Superior temporal gyrus (tissue), 1 donor: Measurements from ENCODE around the gene ALDH1A1.

ENCODE experiments used
- DNase-seq: peaks from one replicate; pipeline ENCODE4 v3.0.0-alpha.2; 2016; ENCODE audit errors: extremely low spot score

ALDH1A1 gene

DNA sequence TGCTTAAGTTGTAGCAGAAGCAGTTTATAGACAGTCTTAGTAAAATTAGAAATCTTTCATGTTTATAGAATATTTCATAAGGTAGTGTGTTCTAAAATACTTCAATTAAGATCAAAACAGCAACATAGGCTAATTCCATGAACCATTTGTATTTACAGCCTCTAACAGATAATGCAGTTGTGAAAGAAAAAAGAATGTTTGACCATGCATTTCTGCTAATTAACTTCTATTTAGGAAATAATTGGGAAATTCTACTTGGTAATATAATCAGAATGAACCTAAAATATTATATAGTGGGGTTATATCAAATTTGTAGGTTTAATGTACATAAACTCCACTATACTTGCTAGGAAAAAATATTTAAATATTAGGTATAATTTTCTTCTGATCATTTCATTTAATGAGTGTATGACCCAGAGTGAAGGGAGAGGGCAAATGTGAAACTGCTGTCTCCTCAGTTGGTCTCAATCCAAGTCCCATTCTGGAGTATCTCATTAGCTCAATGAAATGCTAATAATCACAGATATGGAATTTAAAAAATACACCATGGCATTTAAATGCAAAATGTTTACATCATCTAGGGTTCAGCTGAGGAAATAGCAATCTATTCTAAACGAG, 34.9 kb downstream of the ALDH1A1 start:
- DNase-seq = no peak

DNA sequence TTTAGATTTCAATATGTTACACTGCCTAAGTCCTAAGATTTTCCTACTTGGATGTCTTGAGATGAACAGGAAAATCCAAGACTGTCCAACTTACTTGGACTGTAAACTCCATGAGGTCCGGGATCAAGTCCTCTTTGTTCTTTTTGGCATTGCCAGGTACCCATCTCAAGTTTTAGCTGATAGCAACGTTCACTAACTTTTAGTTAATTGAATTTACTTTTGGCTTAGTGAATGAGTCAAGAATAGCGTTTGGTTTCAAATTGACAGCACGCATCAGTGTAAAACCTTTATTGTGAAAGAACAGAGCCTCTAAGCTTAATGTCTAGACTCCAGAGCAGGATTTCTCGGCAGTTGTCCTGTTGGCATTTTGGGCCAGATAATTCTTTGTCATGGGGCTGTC, 37.2 kb downstream of the ALDH1A1 start:
- DNase-seq = no peak

DNA sequence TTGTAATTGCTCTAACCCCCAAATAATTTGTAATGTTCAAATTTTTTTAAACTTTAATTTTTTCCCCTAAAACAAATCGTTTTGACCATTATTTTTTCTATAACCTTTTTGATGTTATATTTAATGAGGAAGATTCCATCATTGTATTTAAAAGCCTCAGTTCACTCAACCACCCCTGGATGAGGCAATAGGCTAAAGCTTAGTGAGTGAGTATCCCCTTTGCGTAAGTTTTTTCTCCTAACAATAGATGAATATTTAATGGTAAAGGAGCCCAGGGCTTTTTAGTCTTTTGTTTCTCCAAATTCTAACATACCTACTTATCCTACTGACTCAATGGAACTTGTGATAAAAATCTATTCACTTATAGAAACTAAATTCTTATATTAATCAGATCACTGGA, 38.1 kb downstream of the ALDH1A1 start:
- no peak for DNase-seq

DNA sequence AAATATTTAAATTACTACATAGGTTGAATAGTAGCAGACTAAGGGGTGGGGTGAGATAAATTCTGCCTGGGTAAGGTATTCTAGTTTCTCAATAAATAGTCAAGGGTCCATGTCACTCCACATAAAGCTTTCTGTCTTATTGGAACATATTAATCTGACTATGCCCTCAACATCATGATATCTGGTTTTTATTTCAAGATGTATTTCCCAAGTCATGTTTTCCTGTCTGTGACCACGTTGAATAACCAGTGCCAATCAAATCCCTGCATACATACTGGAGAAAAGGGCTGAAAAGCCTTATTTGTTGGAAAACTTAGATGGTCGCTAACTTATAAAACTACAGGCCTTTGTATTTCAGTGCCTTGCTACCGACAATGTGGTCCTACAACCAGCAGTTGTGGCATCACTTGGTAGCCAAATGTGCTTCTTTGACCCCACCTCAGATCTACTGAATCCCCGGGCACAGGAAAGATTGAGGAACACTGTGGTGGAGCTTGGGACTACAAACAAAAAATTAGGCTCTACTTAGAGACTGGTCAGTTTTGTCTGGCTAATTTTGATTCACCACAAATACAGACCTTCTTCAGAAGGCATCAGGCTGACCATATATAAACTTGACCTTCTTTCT, 39.4 kb downstream of the ALDH1A1 start:
- no peak for DNase-seq

DNA sequence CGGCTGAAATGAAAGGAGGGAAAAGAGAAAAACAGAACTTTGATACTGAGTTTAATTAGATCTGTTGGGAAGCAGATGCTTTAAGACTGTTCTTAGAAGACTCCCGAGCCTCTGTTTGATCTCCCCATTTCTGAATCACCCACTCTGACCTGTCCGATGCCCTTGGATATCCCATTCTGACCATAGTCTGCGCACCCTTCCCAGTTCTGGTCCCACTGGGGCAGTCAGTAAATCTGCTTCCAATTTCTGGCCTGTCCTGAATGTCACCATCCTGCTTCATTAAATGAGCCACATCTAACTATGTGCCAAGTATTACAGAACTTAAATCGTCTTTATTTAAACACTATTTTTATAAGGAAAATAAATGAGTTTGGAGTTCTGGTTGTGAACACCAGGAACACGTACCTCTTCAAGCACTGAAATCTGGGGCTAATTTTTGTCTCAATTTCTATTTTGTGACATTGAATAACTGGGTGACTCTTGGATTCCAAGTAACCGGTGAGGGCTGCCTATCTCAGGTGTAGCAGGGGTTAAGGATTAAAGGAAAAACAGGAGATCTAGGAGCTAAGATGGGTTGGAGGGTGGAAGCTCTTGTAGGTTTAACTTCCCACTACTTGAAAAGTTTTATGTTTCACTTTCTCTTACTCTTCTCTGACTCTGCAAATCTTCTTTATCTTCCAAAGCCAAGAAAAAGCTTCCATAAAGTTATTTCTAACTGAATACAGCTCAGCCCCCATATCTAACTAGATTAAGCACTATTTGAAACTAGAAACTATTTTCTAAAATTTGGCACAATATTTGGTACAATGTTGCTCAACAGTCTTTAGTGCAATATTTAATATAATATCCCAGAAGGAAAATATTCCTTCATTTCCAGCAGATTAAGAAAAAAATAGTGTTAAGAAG, 40.1 kb downstream of the ALDH1A1 start:
- DNase-seq = no peak

DNA sequence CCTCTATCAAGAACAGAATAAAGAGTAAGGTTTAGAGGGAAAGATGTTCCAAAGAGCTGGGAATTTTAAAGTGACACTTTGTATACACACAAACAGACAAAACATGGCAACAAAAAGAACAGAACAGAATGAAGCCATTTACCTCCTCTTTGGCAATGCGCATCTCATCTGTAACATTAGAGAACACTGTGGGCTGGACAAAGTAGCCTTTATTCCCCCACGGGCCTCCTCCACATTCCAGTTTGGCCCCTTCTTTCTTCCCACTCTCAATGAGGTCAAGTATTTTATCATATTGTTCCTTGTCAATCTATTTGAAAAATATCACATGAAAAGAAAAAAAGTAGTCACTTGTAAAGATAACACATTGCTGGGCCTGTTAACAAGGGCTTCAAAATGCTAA, 41.0 kb downstream of the ALDH1A1 start:
- no peak for DNase-seq

DNA sequence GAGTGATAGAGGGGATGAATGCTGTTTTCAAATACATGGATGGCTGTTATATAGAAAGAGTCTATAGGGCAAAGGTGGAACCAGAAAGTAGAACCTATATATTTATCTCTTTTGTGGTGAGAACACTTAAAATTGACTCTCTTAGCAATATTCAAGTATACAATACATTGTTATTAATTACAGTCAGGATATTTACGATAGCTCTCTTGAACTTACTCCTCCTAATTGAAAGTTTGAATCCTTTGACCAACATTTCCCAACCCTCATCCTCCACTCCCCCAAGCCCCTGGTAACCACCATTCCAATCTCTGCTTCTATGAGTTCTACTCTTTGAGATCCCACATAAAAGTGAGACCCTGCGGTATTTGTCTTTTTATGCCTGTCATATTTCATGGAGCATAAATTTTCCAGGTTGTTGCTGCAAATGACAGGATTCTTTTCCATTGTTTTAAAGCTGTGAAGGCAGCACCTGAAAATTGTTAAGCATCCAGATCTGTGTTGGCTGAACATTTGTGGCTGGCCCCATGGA, 41.5 kb downstream of the ALDH1A1 start:
- DNase-seq = no peak

DNA sequence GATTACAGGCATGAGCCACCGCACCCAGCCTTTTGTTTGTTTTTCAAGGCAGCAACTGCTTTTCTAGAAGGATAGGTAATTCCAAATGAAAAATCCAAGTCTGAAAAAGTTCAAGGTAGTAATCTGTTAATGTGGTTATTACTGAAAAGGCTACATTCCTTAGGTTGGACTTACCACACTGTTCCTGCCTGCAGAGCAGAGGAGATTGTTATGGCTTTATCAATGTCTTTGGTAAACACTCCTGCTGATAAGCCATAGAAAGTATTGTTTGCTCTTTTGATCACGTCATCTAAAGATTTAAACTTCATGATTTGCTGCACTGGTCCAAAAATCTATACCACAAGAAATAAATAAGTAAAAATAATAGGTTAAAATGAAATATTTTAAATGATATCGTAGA, 43.4 kb downstream of the ALDH1A1 start:
- no peak for DNase-seq

DNA sequence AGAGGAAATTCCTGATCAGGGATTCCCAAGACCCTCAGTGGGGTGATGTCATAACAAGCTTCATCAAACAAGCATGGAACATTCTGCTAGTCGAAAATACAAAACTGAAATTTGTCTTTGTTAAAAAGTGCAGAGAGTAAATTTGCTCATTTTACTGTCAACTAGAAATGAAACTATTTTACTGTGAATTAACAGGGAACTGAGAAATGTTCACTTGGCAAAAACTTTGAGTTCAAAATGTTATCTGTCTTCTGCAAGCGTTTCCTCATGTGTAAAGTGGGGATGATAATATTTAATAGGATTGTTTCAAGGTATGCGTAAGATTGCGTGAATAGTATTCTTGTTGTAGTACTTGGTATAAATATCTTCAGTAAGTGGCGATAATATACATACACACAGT, 45.4 kb downstream of the ALDH1A1 start:
- no peak for DNase-seq

DNA sequence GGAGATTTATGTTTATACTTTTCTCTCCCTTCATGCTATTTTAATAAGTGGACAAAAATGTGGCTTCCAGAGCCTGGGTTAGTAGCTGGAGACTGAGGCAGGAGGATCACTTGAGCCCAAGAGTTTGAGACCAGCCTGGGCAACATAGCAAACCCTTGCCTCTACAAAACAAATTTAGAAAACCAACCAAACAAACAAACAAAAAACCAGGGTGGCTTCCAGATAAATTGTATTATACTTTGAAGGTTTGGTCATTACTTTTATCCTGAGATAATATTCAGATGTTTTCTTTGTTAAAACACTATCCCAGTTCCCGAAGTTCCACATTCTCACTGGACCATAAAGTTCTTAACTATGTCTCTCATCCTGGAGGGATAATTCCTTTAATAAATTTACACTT, 46.0 kb downstream of the ALDH1A1 start:
- no peak for DNase-seq

DNA sequence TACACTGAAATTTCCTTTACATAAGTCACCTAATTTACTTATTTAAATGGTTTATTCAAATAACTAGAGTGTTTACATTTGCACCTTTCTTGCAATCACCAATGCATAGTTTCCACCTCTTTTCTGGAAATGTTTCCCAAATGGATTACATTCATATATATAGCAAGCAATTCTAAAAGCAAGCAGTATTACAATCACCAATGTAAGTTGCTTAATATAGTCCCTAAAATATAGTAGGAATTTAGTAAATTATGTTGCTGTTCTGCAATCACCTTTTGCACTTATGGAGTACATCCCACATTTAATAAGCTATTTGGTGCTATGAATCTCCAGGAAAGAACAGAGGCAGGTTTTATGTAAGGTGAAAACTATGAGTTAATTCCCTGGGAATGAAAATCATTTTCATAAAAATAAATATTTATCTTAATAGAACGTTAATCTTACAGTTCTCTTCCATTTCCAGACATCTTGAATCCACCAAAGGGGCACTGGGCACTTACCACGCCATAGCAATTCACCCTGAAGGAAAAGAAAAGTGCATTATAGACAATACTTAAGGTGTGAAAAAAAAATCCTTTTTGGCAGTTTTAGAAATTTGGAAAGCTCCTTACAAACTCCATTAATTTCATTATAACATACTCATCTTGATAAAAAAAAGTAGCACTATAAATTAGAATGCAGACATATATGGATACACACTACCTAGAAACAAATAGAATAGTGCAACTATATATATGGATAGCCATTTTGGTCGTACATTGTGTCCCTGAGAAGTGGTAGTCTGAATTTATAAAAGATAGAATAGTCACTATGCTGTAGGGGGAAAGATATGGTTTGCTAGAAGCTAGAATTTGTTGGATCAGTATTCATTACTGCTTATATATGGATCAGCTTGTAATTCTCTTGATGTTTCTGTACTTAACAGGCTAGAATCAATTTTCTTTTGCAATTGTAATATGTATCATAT, 47.1 kb downstream of the ALDH1A1 start:
- DNase-seq = no peak

DNA sequence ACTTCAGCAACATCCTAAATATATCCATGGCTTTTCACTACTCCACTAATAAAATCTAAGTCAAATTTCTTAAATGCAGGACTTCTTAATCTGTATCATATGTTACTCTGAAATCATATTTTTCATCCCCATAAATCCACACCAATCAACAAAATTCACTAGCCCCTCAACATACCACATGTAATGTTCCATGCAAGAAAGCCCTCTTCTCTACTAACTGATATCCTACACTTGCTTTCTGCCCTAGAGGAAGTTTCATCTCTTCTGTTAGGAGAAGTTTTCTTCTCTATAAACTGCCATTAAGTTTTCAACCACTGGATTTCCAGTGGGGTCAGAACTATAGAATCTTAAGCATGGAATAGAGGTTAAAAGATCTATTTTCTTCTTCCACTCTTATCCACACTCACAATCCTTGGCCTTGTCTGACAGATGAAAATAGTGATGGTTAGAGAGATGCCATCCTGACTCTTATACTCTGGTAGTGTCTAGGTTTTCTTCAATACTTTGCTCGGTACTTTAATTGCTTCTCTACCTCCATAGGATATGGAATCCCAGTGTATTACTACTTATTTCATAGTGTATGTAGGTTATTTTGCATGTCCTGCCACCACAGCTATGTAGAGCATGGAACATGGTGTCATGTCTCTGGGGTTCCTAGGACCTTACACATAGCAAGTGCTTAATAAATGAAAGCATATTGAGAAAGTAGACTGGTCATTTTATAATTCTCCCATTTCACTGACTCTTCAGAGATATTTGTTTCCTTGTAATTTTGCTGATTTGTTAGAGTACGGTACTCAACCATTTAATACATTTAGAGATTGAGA, 48.4 kb downstream of the ALDH1A1 start:
- no peak for DNase-seq

DNA sequence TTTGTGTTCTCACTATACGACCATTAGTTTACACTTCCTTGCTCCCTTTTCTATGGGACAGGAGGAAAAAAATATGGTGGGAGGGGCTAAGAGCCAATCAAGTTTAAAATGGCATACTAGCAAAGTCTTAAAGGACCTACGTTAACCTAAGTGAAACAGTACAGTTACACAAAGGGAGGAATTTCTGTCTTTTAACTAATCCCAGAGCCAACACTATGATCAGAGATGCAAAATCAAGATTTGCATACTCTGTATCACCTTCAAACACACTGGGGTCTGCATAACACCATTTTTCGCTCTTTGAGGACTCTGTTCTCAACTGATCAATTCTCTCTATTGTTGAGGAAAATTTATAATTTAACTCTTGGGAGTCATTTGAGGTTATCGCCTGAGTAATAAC, 49.8 kb downstream of the ALDH1A1 start:
- DNase-seq = no peak

DNA sequence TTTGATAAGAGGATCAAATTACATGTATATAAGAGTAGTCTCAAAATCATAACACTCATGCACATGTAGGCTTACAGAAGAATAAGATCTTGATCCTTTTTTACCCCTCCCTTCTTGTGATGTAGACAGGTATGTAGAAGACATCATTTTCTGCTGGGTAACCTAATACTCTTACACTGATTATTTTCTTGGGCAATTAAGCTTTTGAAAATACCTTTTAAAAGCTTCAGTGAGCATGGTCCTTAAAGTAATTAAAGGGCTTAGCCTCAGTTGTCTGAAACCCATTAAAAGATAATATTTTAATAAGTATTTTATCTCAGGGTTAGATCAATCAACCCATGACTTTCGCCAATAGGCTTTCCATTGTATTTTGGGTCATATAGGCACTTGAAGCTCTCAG, 50.6 kb downstream of the ALDH1A1 start:
- DNase-seq = no peak

DNA sequence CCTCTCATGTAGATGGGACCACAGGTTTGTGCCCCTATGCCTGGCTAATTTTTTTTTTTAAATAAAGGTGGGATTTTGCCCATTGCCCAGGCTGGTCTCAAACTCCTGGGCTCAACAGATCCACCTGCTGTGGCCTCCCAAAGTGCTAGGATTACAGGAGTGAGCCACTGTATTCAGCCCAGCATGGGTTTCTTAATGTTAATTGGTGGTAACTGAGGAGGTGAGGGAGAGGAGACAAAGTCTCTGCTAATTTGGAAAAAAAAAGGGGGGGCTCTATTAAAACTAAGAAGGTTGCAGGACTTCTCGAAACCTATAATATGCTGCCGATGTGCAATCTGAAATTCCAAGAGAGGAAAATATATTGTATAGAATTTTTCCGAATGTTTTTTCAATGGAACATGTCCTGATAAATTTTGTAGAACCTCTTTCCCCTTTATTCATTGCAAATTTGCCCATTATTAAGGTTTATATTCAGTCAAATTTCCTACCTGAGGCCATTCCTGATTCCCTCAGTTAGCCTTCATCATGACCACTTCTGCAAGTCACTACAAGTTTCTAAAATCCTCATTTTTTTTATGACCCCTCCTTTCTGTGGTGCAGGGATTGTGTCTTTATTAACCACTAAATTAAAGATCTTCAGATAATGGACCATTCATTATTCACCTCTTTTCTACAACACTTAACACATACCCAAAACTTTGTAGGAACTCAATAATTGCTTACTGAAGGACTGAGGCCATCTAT, 52.9 kb downstream of the ALDH1A1 start:
- DNase-seq = no peak

DNA sequence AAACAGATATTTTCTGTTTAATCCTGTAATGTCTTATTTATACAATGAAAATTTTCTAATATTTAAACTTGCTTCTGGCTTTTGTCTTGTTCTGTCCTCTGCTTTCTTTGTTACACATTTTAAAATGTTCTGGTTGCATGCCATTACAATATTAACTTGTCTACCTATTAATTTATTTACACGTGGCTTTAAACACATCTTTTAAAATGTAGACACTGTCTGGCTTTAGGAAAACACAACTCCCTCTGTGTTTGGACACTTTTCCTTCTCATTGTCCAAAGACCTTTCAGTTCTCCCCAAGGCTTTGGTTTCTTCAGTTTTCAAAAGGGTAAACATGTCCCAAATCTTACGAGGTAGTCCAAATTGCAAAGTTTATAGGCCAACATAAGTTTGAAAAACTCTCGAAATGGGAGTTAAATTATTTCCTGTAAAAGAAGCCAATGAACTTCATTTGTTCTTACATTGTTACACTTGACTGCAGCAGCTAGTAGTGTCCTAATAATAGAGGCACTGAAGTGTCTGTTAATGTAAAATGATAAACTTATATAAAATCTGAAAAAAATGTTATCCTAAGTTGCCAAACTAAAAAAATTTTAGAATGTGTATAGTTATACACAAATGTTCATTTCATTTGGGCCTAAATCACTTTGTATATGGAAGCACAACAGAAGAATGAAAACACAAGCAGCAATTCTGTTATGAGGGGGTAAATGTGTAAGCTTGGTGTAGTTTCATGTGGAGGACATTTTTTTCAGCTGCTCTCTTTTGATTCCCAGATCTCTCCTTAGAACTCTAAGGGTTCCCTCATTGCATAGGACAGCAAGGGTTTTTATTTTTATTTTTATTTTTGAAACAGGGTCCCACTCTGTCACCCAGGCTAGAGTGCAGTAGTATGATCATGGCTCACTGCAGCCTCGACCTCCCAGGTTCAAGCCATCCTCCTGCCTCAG, 53.8 kb downstream of the ALDH1A1 start:
- DNase-seq = no peak

DNA sequence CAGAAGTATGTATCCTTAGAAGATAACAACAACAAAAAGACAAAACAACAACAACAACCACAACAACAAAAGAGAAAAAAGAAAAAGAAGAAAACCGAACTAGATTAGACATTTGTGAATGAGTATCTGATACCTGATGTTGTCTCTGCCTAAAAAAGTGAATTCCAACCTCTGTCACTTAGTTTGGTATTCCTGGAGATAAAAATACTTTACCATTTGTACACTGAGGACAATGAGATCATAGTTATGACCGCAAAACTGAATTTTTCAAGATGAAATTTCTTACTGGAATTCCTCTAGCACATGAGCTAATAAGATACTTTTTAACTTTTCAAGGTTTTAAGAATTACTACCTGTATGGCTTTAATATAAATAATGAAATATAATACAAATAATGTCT, 54.5 kb downstream of the ALDH1A1 start:
- DNase-seq = no peak

DNA sequence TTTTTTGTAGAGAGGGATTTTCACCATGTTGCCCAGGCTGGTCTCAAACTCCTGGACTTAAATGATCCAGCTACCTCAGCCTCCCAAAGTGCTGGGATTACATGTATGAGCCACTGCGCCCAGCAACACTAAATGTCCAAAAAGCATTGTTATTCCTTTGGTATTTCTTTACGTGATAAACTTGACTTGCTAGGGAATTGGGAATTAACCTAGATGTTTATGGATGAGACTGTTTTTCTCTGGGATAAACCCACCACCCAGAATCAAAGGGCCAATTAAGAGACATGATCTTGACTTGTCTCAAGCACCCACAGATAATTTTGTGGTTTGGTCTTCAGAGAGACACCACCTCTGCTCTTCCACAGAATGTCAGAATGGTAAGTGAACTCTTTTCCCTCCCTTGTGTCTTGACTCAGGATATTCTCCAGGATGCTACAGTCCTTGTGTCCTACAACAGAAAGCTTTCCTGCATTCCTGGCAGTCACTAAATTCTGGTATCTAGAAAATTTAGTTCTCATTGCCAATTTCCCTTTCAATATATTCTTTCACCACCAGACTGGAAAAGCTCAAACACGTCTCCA, 55.7 kb downstream of the ALDH1A1 start:
- DNase-seq = no peak
